Measurements from ENCODE around the gene OR4C6. TPM values are rescaled to one million over a fixed set of nuclear protein-coding genes. Genes with fewer than 3 reads are reported as not detected.

The OR4C6 gene
- polyA plus RNA-seq, 1 of the 3 experiments (the other 2 are of a cell fraction): not detected

DNA sequence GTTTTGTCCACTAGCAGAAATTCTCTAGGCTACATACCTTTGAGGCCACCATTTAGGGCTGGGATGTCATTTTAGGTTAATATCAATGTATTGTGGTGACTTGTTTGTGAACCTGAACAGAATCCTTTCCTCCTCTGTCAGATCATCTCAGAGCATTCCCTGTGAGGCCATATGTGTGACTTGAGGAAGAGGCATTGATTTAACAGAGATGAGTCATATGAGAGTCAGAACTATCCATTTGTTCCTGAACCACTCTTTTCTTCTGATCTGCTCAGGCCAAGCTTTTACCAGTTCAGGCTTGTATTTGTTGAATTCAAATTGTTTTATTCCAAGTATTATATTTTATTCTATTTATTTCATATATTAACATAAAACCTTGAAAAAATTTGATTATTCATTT, 6.9 kb upstream of the OR4C6 start:
- TF ChIP-seq RCOR1 (IDR thresholded peaks at IDR 0.05; ENCODE audit: low read length) (no peak), SMC3 (IDR thresholded peaks at IDR 0.05; ENCODE audit: low read depth, low read length) (no peak), TCF12 (IDR thresholded peaks at IDR 0.05) (no peak), FOXM1 (IDR thresholded peaks at IDR 0.05; ENCODE audit: low read depth) (no peak), CHD2 (IDR thresholded peaks at IDR 0.05; ENCODE audit: low read length, partially characterized antibody) (no peak), GABPA (IDR thresholded peaks at IDR 0.05; ENCODE audit: low read depth) (no peak), JUND (IDR thresholded peaks at IDR 0.05) (no peak), NRF1 (IDR thresholded peaks at IDR 0.05; ENCODE audit: low read depth, low read length) (no peak)
- TF ChIP-seq, protein P1, sequence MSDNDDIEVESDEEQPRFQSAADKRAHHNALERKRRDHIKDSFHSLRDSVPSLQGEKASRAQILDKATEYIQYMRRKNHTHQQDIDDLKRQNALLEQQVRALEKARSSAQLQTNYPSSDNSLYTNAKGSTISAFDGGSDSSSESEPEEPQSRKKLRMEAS (IDR thresholded peaks at IDR 0.05; ENCODE audit: low read depth): no peak
- TF ChIP-seq, protein P2, sequence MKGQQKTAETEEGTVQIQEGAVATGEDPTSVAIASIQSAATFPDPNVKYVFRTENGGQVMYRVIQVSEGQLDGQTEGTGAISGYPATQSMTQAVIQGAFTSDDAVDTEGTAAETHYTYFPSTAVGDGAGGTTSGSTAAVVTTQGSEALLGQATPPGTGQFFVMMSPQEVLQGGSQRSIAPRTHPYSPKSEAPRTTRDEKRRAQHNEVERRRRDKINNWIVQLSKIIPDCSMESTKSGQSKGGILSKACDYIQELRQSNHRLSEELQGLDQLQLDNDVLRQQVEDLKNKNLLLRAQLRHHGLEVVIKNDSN (IDR thresholded peaks at IDR 0.05; ENCODE audit: borderline replicate concordance, low read depth): no peak
- no peak for DNase-seq
- no peak overlapping the region for H2AFZ ChIP-seq (ENCODE audit: low read depth)
- no peak overlapping the region for H3K27ac ChIP-seq (ENCODE audit: low read depth in 2 of 2, low read length in 1 of 2)
- POLR2A ChIA-PET: no interaction called here
- H3F3A ChIP-seq (replicated peaks; ENCODE audit: insufficient read depth): no peaks in the 10 kb centered on the region
- H3K9me3 ChIP-seq: no peaks in the 10 kb centered on the region
- no peaks in the 10 kb centered on the region for H3K9me2 ChIP-seq
- no peak overlapping the region for H3K4me3 ChIP-seq (ENCODE audit: low read depth in 2 of 2, low read length in 1 of 2)
- H3K4me2 ChIP-seq: no peak overlapping the region
- no peaks in the 10 kb centered on the region for H4K20me1 ChIP-seq (ENCODE audit: insufficient read depth)
- no peaks in the 10 kb centered on the region for H3K27me3 ChIP-seq (ENCODE audit: insufficient read depth)
- no peaks in the 10 kb centered on the region for H3K4me1 ChIP-seq (ENCODE audit: control insufficient read depth in 1 of 2, insufficient read depth in 2 of 2, low read depth in 1 of 2, low read length in 1 of 2)
- CTCF ChIA-PET: no interaction called here
- H3K9ac ChIP-seq: no peak overlapping the region
- no peaks in the 10 kb centered on the region for H3K79me2 ChIP-seq (ENCODE audit: insufficient read depth)
- H3K36me3 ChIP-seq (replicated peaks in 1 of 2; ENCODE audit: control insufficient read depth in 1 of 2, insufficient read depth in 2 of 2, low read length in 1 of 2): no peaks in the 10 kb centered on the region

DNA sequence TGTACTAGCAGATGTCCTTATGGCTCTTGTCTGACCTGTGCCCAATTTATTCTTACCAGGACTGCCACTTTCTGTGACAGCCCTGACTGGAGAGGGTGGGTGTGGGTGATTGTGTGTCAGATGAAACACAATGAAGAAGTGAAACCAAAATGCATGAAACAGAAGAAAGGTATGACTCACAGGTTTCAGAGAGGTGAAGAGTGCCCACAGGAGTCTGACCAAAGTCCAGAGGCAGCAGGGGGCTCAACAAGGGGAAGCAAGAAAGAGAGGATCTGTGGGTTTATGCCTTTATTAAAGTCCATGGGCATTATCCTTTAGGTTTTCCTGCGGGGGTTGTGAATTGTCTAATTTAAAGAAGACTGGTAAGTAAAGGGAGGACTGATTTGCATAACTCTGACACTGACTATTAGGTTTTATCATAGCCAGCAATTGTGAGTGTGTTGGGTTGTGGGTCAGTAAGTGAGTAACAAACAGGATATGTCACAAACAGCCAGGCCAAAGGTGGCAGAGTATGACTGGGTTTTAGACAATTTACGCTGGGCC, 3.9 kb upstream of the OR4C6 start:
- no peak for DNase-seq
- ChIA-PET CTCF (no interaction called here), POLR2A (no interaction called here)
- H3K27me3 ChIP-seq (ENCODE audit: insufficient read depth): no peaks in the 10 kb centered on the region
- no peaks in the 10 kb centered on the region for H3K79me2 ChIP-seq (ENCODE audit: insufficient read depth)
- H3K9me2 ChIP-seq: no peaks in the 10 kb centered on the region
- H4K20me1 ChIP-seq (ENCODE audit: insufficient read depth): no peaks in the 10 kb centered on the region
- WGBS (ENCODE audit: low lambda C conversion rate): 5% methylated on average over 2 of the region's 2 CpGs
- no peak overlapping the region for H2AFZ ChIP-seq (ENCODE audit: low read depth)
- H3K9me3 ChIP-seq: no peaks in the 10 kb centered on the region
- TF ChIP-seq, protein P3, sequence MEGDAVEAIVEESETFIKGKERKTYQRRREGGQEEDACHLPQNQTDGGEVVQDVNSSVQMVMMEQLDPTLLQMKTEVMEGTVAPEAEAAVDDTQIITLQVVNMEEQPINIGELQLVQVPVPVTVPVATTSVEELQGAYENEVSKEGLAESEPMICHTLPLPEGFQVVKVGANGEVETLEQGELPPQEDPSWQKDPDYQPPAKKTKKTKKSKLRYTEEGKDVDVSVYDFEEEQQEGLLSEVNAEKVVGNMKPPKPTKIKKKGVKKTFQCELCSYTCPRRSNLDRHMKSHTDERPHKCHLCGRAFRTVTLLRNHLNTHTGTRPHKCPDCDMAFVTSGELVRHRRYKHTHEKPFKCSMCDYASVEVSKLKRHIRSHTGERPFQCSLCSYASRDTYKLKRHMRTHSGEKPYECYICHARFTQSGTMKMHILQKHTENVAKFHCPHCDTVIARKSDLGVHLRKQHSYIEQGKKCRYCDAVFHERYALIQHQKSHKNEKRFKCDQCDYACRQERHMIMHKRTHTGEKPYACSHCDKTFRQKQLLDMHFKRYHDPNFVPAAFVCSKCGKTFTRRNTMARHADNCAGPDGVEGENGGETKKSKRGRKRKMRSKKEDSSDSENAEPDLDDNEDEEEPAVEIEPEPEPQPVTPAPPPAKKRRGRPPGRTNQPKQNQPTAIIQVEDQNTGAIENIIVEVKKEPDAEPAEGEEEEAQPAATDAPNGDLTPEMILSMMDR (IDR thresholded peaks at IDR 0.05): no peak
- TF ChIP-seq SIN3A (IDR thresholded peaks at IDR 0.05; ENCODE audit: borderline replicate concordance, low read depth, low read length) (no peak), FOSL2 (IDR thresholded peaks at IDR 0.05; ENCODE audit: borderline replicate concordance, low read depth) (no peak), TEAD4 (IDR thresholded peaks at IDR 0.05; ENCODE audit: borderline replicate concordance, insufficient read depth) (no peak), NFIC (IDR thresholded peaks at IDR 0.05; ENCODE audit: borderline replicate concordance) (no peak), SMC3 (IDR thresholded peaks at IDR 0.05; ENCODE audit: low read depth, low read length) (no peak), RXRA (IDR thresholded peaks at IDR 0.05; ENCODE audit: borderline replicate concordance, low read depth) (no peak), EZH2phosphoT487 (IDR thresholded peaks at IDR 0.05; ENCODE audit: borderline replicate concordance, low read depth) (no peak), TAF1 (IDR thresholded peaks at IDR 0.05; ENCODE audit: borderline replicate concordance, low read depth, low read length) (no peak), GABPA (IDR thresholded peaks at IDR 0.05; ENCODE audit: low read depth) (no peak), RAD21 (IDR thresholded peaks at IDR 0.05; ENCODE audit: low read length) (no peak), MEF2A (IDR thresholded peaks at IDR 0.05; ENCODE audit: borderline replicate concordance, low read depth) (no peak), JUND (IDR thresholded peaks at IDR 0.05) (no peak), RCOR1 (IDR thresholded peaks at IDR 0.05; ENCODE audit: low read length) (no peak), FOXJ3 (CRISPR knock-in tag; IDR thresholded peaks at IDR 0.05) (no peak)
- TF ChIP-seq, protein P4, sequence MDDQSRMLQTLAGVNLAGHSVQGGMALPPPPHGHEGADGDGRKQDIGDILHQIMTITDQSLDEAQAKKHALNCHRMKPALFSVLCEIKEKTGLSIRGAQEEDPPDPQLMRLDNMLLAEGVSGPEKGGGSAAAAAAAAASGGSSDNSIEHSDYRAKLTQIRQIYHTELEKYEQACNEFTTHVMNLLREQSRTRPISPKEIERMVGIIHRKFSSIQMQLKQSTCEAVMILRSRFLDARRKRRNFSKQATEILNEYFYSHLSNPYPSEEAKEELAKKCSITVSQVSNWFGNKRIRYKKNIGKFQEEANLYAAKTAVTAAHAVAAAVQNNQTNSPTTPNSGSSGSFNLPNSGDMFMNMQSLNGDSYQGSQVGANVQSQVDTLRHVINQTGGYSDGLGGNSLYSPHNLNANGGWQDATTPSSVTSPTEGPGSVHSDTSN (IDR thresholded peaks at IDR 0.05): no peak
- TF ChIP-seq, protein P1 (IDR thresholded peaks at IDR 0.05; ENCODE audit: low read depth): no peak
- TF ChIP-seq, protein P5, sequence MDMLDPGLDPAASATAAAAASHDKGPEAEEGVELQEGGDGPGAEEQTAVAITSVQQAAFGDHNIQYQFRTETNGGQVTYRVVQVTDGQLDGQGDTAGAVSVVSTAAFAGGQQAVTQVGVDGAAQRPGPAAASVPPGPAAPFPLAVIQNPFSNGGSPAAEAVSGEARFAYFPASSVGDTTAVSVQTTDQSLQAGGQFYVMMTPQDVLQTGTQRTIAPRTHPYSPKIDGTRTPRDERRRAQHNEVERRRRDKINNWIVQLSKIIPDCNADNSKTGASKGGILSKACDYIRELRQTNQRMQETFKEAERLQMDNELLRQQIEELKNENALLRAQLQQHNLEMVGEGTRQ (IDR thresholded peaks at IDR 0.05; ENCODE audit: borderline replicate concordance, low read depth, low read length): no peak
- H3K4me2 ChIP-seq: no peak overlapping the region
- H3K36me3 ChIP-seq (replicated peaks in 1 of 2; ENCODE audit: control insufficient read depth in 1 of 2, insufficient read depth in 2 of 2, low read length in 1 of 2): no peaks in the 10 kb centered on the region
- H3K4me1 ChIP-seq (ENCODE audit: control insufficient read depth in 1 of 2, insufficient read depth in 2 of 2, low read depth in 1 of 2, low read length in 1 of 2): no peaks in the 10 kb centered on the region
- no peak overlapping the region for H3K9ac ChIP-seq
- no peak overlapping the region for H3K4me3 ChIP-seq (ENCODE audit: low read depth in 2 of 2, low read length in 1 of 2)
- H3F3A ChIP-seq (replicated peaks; ENCODE audit: insufficient read depth): no peaks in the 10 kb centered on the region
- H3K27ac ChIP-seq (ENCODE audit: low read depth in 2 of 2, low read length in 1 of 2): no peak overlapping the region

All from SK-N-SH (cell line).